Measurements from ENCODE around the gene NUTF2.

DNA sequence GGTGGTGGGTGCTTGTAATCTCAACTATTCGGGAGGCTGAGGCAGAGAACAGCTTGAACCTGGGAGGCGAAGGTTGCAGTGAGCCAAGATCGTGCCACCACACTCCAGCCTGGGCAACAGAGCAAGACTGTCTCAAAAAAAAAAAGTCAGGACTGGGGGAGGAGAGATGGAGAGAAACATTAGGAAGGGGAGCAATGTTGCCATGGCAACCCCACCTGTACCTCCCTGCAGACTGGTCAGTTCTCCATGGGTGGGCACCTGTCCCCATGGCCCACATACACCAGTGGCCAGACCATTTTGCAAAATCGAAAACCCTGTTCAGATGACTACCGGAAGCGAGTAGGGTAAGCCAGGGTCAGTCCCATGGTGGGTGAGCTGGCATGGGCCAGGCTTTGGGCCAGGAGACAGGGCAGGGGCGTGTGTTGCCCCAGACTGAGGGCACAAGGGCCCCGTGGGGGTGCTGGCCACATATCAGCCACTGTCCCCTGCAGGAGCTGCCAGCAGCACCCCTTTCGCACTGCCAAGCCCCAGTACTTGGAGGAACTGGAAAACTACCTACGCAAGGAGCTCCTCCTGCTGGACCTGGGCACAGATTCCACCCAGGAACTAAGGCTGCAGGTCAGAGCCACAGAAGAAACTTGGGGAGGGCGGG lies 26.0 kb upstream of the NUTF2 start:
- TF ChIP-seq, protein P1, sequence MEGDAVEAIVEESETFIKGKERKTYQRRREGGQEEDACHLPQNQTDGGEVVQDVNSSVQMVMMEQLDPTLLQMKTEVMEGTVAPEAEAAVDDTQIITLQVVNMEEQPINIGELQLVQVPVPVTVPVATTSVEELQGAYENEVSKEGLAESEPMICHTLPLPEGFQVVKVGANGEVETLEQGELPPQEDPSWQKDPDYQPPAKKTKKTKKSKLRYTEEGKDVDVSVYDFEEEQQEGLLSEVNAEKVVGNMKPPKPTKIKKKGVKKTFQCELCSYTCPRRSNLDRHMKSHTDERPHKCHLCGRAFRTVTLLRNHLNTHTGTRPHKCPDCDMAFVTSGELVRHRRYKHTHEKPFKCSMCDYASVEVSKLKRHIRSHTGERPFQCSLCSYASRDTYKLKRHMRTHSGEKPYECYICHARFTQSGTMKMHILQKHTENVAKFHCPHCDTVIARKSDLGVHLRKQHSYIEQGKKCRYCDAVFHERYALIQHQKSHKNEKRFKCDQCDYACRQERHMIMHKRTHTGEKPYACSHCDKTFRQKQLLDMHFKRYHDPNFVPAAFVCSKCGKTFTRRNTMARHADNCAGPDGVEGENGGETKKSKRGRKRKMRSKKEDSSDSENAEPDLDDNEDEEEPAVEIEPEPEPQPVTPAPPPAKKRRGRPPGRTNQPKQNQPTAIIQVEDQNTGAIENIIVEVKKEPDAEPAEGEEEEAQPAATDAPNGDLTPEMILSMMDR (IDR thresholded peaks at IDR 0.05) = no peak
- TF ChIP-seq IRF2 (CRISPR knock-in tag; IDR thresholded peaks at IDR 0.05; ENCODE audit: borderline replicate concordance, low read depth) (no peak), NFYB (CRISPR knock-in tag; conservative IDR thresholded peaks at IDR 0.05; ENCODE audit: low read depth) (no peak), ATF1 (CRISPR knock-in tag; IDR thresholded peaks at IDR 0.05) (no peak), CREM (CRISPR knock-in tag; IDR thresholded peaks at IDR 0.05) (no peak), FOXP4 (CRISPR knock-in tag; IDR thresholded peaks at IDR 0.05) (no peak), SMAD3 (CRISPR knock-in tag; IDR thresholded peaks at IDR 0.05; ENCODE audit: borderline replicate concordance) (no peak), CREB1 (CRISPR knock-in tag; IDR thresholded peaks at IDR 0.05) (no peak), TP53 (CRISPR knock-in tag; IDR thresholded peaks at IDR 0.05) (no peak), USF1 (CRISPR knock-in tag; IDR thresholded peaks at IDR 0.05) (no peak)

Measured in WTC11 (cell line).